ENCODE results near the gene TMEM203.

- TF ChIP-seq POLR2A (IDR thresholded peaks at IDR 0.05) (no peak), CTCF (IDR thresholded peaks at IDR 0.05) (no peak)
These were observed 23.8 kb downstream of the TMEM203 start for GRCh38 chr9:137181680-137182079.

Data from thyroid gland (tissue), 4 donors.